Adrenal gland (tissue), 12 donors: ENCODE data around the gene UBASH3B. TPM values are rescaled to one million over a fixed set of nuclear protein-coding genes. Genes with fewer than 3 reads are reported as not detected.

ENCODE experiments used
- DNase-seq, 7 donors: peaks; one replicate each; pipeline ENCODE4 v3.0.0-alpha.2; 2019 to 2020
- H3K27ac ChIP-seq, 5 donors: fragments of 200-600 bp; sonication (generic) in 4 of 5; 1 replicate in 3 of 5; 2 replicates in 2 of 5; pipeline versions ENCODE4 v1.5.1 to v1.8.0; 2016 to 2020; ENCODE audit warnings: mild to moderate bottlenecking in 1 of 5
- H3K27me3 ChIP-seq: fragments of 200-600 bp; 2 replicates; pipeline ENCODE4 v1.8.0; 2021
- H3K36me3 ChIP-seq, 2 donors: fragments of 200-600 bp; replicated peaks in 1 of 2; 1 replicate in 1 of 2; 2 replicates in 1 of 2; pipeline versions ENCODE4 v1.5.1 to v1.8.0; 2018 to 2022
- H3K4me1 ChIP-seq, 2 donors: fragments of 200-600 bp; replicated peaks in 1 of 2; 1 replicate in 1 of 2; 2 replicates in 1 of 2; pipeline versions ENCODE4 v1.5.1 to v1.8.0; 2018 to 2021
- H3K4me3 ChIP-seq, 4 donors: fragments of 200-600 bp; sonication (generic) in 3 of 4; one replicate each; pipeline ENCODE4 v1.5.1; 2016 to 2018
- H3K9me3 ChIP-seq, 3 donors: fragments of 200-600 bp; sonication (generic) in 1 of 3; replicated peaks in 1 of 3; 1 replicate in 2 of 3; 2 replicates in 1 of 3; pipeline versions ENCODE4 v1.5.1 to v1.8.0; 2016 to 2021
- POLR2A ChIP-seq, 2 donors: fragments of 450-650 bp; IDR thresholded peaks; one replicate each; pipeline ENCODE4 v1.6.1; 2017; ENCODE audit warnings: antibody characterized with exemption in 2 of 2, mild to moderate bottlenecking in 2 of 2, moderate library complexity in 1 of 2
- WGBS, 4 donors: extraction: QIAGEN DNeasy Blood & Tissue Kit in 2 of 4; methylation state at CpG; one replicate each; pipeline versions ENCODE4 v1.1.5 to v1.1.7; 2013 to 2017; 5-methylcytosine and 5-hydroxymethylcytosine counted together
- intact Hi-C, 2 donors: fragments of 100-400 bp; cut with DNase I; formaldehyde crosslinking; loops; one replicate each; pipeline versions ENCODE4 v1.14.1 to v1.15.0; 2022 to 2023
- polyA plus RNA-seq, 3 donors: library from polyadenylated mRNA; stranded (reverse); fragments of 200-250 nt in 2 of 3; fragments of 350-450 nt in 1 of 3; fragmentation: Illumina TruSeq in 1 of 3; extraction: RNeasy Lipid Tissue Mini Kit (QIAGEN cat#74804) in 1 of 3; gene quantifications; one replicate each; pipeline ENCODE4 v1.2.3, GENCODE V29; 2013 to 2014
- total RNA-seq, 9 donors: library from RNA; depleted of rRNA in 4 of 9; stranded (reverse); fragments of >200 nt in 4 of 9; fragments of 120-200 nt in 1 of 9; fragmentation: NEBNext Ultra II Directional in 1 of 9; extraction: Animal tissue kit (Norgen Biotek cat#: 25700) in 1 of 9; gene quantifications; one replicate each; pipeline versions ENCODE4 v1.1.0 to v1.2.4, GENCODE V29; 2013 to 2023
- TF ChIP-seq, protein P1 (sequence below), 6 experiments: fragments of 450-650 bp in 4 of 6; fragments of 200-600 bp in 2 of 6; sonication (generic) in 1 of 6; IDR thresholded peaks; 1 replicate in 5 of 6; 2 replicates in 1 of 6; pipeline versions ENCODE4 v1.5.1 to v1.8.0; 2016 to 2021; ENCODE audit warnings: antibody characterized with exemption in 6 of 6, mild to moderate bottlenecking in 2 of 6, moderate library complexity in 1 of 6
- donor health status: healthy with polysubstance abuse.
- donor health status: Bipolar disorder and iron deficiency.
- donor health status: DM: yes; HTN: yes; CAD: no.
- donor health status: DM: no; HTN: no; CAD: no.
- donor health status: DM: no; HTN: no; CAD: no.
- donor health status: DM: yes; HTN: yes; CAD: no.

UBASH3B gene
- total and polyA plus RNA-seq, 12 donors = 0.57 to 21.5 (median 5.6) TPM

DNA sequence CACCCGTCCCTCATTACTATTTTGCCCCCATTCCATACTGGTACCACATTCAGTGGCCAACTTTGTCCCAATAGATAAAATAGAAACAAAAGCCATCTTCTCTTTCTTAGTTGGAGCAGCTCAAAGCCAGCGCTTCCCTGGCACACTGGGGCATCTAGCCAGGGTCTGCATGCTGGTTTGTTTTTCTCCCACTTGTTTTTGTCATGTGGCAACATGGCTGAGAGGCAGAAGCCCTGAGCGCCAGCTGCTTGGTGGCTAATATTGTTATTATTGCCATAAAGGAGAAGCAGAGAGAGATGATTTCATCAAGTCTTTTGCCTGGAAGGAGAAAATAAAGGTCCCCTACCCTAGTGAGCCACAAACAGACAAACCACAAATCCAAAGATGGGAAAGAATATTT, 134.4 kb downstream of the UBASH3B start:
- no peak for DNase-seq
- no peak overlapping the region for H3K27ac ChIP-seq
- intact Hi-C loops = no loop called here
- H3K4me3 ChIP-seq = no peak overlapping the region
- TF ChIP-seq POLR2A (IDR thresholded peaks at IDR 0.05) = no peak
- TF ChIP-seq, protein P1, sequence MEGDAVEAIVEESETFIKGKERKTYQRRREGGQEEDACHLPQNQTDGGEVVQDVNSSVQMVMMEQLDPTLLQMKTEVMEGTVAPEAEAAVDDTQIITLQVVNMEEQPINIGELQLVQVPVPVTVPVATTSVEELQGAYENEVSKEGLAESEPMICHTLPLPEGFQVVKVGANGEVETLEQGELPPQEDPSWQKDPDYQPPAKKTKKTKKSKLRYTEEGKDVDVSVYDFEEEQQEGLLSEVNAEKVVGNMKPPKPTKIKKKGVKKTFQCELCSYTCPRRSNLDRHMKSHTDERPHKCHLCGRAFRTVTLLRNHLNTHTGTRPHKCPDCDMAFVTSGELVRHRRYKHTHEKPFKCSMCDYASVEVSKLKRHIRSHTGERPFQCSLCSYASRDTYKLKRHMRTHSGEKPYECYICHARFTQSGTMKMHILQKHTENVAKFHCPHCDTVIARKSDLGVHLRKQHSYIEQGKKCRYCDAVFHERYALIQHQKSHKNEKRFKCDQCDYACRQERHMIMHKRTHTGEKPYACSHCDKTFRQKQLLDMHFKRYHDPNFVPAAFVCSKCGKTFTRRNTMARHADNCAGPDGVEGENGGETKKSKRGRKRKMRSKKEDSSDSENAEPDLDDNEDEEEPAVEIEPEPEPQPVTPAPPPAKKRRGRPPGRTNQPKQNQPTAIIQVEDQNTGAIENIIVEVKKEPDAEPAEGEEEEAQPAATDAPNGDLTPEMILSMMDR (IDR thresholded peaks at IDR 0.05) = no peak
- WGBS, 4 donors = 69 to 86% (median 78%) methylated on average over 3 of the region's 3 CpGs
- H3K27me3 ChIP-seq = no peaks in the 10 kb centered on the region
- H3K36me3 ChIP-seq = no peaks in the 10 kb centered on the region
- H3K4me1 ChIP-seq = peaks cover under 1 to 8% of the 10 kb centered on the region in 2 donors
- H3K9me3 ChIP-seq = no peaks in the 10 kb centered on the region

- TF ChIP-seq, protein P1 (IDR thresholded peaks at IDR 0.05) = no peak
- no peak for TF ChIP-seq POLR2A (IDR thresholded peaks at IDR 0.05)
- no peak overlapping the region for H3K27ac ChIP-seq
- no peak overlapping the region for H3K4me3 ChIP-seq
- H3K9me3 ChIP-seq = no peaks in the 10 kb centered on the region
- peaks cover 0 to under 1% of the 10 kb centered on the region in 2 donors for H3K36me3 ChIP-seq
- no peak for DNase-seq
- H3K4me1 ChIP-seq = no peaks in the 10 kb centered on the region
- 88 to 100% (median 97%) methylated on average over 2 of the region's 2 CpGs for WGBS, 4 donors
- intact Hi-C loops = no loop called here
- H3K27me3 ChIP-seq = no peaks in the 10 kb centered on the region
Observed at GRCh38 chr11:122791411-122791810, 135.9 kb downstream of the UBASH3B start.

GRCh38 chr11:122791836-122792235, 136.3 kb downstream of the UBASH3B start:
- H3K4me3 ChIP-seq = no peak overlapping the region
- whole genome bisulfite sequencing, 4 donors = 53 to 83% (median 76%) methylated on average over 5 to 8 of the region's 8 CpGs
- H3K4me1 ChIP-seq = no peaks in the 10 kb centered on the region
- intact Hi-C loops = no loop called here
- no peak overlapping the region for H3K27ac ChIP-seq
- H3K27me3 ChIP-seq = no peaks in the 10 kb centered on the region
- H3K9me3 ChIP-seq = no peaks in the 10 kb centered on the region
- peak in 3 of 7 donors; percentile 8 to 35 (median 19) for DNase-seq
- H3K36me3 ChIP-seq = peaks cover 0 to 5% of the 10 kb centered on the region in 2 donors
- TF ChIP-seq, protein P1 (IDR thresholded peaks at IDR 0.05) = no peak
- TF ChIP-seq POLR2A (IDR thresholded peaks at IDR 0.05) = no peak

- H3K4me3 ChIP-seq = no peak overlapping the region
- TF ChIP-seq POLR2A (IDR thresholded peaks at IDR 0.05) = no peak
- TF ChIP-seq, protein P1 (IDR thresholded peaks at IDR 0.05) = no peak
- H3K4me1 ChIP-seq = no peaks in the 10 kb centered on the region
- H3K27ac ChIP-seq = no peak overlapping the region
- no peaks in the 10 kb centered on the region for H3K27me3 ChIP-seq
- 50 to 73% (median 62%) methylated on average over 3 of the region's 3 CpGs for whole genome bisulfite sequencing, 4 donors
- intact Hi-C loops = no loop called here
- peaks cover 0 to 6% of the 10 kb centered on the region in 2 donors for H3K36me3 ChIP-seq
- no peak for DNase-seq
- H3K9me3 ChIP-seq = no peaks in the 10 kb centered on the region
Observed at GRCh38 chr11:122793515-122793914, 138.0 kb downstream of the UBASH3B start.
